HL-60 (cell line): ENCODE data around the gene MINPP1.
"Not testable (repeated sequence)": the region's sequence is repeated elsewhere in the genome, so short reads cannot be mapped to it uniquely, and the experiment has no call there.

ENCODE experiments used
- DNase-seq, 2 experiments: peaks; one replicate each; pipeline ENCODE4 v3.0.0-alpha.2; 2010 to 2020; ENCODE audit warnings: low read depth in 1 of 2, low spot score in 1 of 2
- H3K27ac ChIP-seq: fragments of 250-450 bp; sonication (Bioruptor Pico); replicated peaks from 2 replicates; pipeline ENCODE4 v1.5.1; 2020; ENCODE audit warnings: mild to moderate bottlenecking, moderate library complexity
- H3K27me3 ChIP-seq: fragments of 250-450 bp; sonication (Bioruptor Pico); 2 replicates; pipeline ENCODE4 v1.5.1; 2021; ENCODE audit warnings: mild to moderate bottlenecking, moderate library complexity; ENCODE audit not compliant: insufficient read depth, poor library complexity, severe bottlenecking
- H3K4me3 ChIP-seq: replicated peaks from 2 replicates; pipeline ENCODE4 v1.5.1; 2011; ENCODE audit warnings: mild to moderate bottlenecking, control low read depth, low read length; ENCODE audit not compliant: insufficient read depth
- GABPA ChIP-seq: IDR thresholded peaks from 2 replicates; pipeline ENCODE4 v1.6.1; 2012; ENCODE audit warnings: low read depth
- SPI1 ChIP-seq: IDR thresholded peaks from 2 replicates; pipeline ENCODE4 v1.6.1; 2012; ENCODE audit warnings: low read depth, mild to moderate bottlenecking, borderline replicate concordance
- long read RNA-seq: library from polyadenylated mRNA; unstranded; transcript quantifications from one replicate; pipeline ENCODE4 v2.0.0, GENCODE V29; 2020

Gene MINPP1
- long read RNA-seq, transcript MINPP1-202 (5 exons, 2,415 nt): major isoform, 77 of 96 reads
- long read RNA-seq, partial matches to known transcripts: 3 of 96 reads
- long read RNA-seq, other reads (novel, unspliced or antisense): 15 of 96 reads

- Histone ChIP-seq H3K4me3 (peak within 1 kb of the TSS; percentile 94), H3K27ac (peak within 1 kb of the TSS; percentile 16)
Measured at GRCh38 chr10:87504640-87505365, at the start of gene MINPP1. Gene MINPP1, plus strand, starts transcription at chr10:87504893. Its CDS starts 23 bp downstream, at chr10:87504916.

GRCh38 chr10:87456586-87457220, 48.0 kb upstream of the MINPP1 start:
- H3K4me3 ChIP-seq, H3K27ac ChIP-seq, H3K27me3 ChIP-seq, DNase-seq: not testable (repeated sequence)

More at GRCh38 chr10:87504640-87505365, at the start of gene MINPP1:
- TF ChIP-seq SPI1 (no peak), GABPA (peak; percentile 89)
- peak; percentile 57 to 70 for DNase-seq
- no peaks in the 10 kb centered on the region for H3K27me3 ChIP-seq

GRCh38 chr10:87461751-87462150, 42.9 kb upstream of the MINPP1 start:
- H3K27ac ChIP-seq, DNase-seq, H3K27me3 ChIP-seq, H3K4me3 ChIP-seq: not testable (repeated sequence)

- not testable (repeated sequence) for H3K4me3 ChIP-seq, H3K27me3 ChIP-seq, H3K27ac ChIP-seq, DNase-seq
Measured at GRCh38 chr10:87466849-87467248, 37.8 kb upstream of the MINPP1 start.

- not testable (repeated sequence) for H3K27me3 ChIP-seq, DNase-seq, H3K4me3 ChIP-seq, H3K27ac ChIP-seq
Measured at GRCh38 chr10:87488733-87489132, 16.0 kb upstream of the MINPP1 start.

- not testable (repeated sequence) for H3K4me3 ChIP-seq, DNase-seq, H3K27ac ChIP-seq, H3K27me3 ChIP-seq
Measured at GRCh38 chr10:87490285-87490684, 14.4 kb upstream of the MINPP1 start.

GRCh38 chr10:87492450-87492849, 12.2 kb upstream of the MINPP1 start:
- H3K27me3 ChIP-seq, H3K27ac ChIP-seq, DNase-seq, H3K4me3 ChIP-seq: not testable (repeated sequence)

GRCh38 chr10:87495446-87495845, 9.2 kb upstream of the MINPP1 start:
- not testable (repeated sequence) for DNase-seq, H3K4me3 ChIP-seq, H3K27ac ChIP-seq, H3K27me3 ChIP-seq

- H3K27ac ChIP-seq, H3K27me3 ChIP-seq, DNase-seq, H3K4me3 ChIP-seq: not testable (repeated sequence)
Measured at GRCh38 chr10:87497386-87497785, 7.3 kb upstream of the MINPP1 start.

- H3K27me3 ChIP-seq, H3K4me3 ChIP-seq, H3K27ac ChIP-seq, DNase-seq: not testable (repeated sequence)
Measured at GRCh38 chr10:87498106-87498789, 6.4 kb upstream of the MINPP1 start.
